Activated CD4-positive, CD25-positive, alpha-beta regulatory T cell (primary cell): ENCODE measurements around the gene CREBBP.
A peak's percentile ranks its signal among the peaks of the same experiment; 100 is the strongest.
"Not testable (repeated sequence)": the region's sequence is repeated elsewhere in the genome, so short reads cannot be mapped to it uniquely, and the experiment has no call there.

Experiments used
- DNase-seq, 4 experiments: peaks; one replicate each; lab custom pipeline; 2025; lab: John Stamatoyannopoulos, UW

CREBBP gene

DNA sequence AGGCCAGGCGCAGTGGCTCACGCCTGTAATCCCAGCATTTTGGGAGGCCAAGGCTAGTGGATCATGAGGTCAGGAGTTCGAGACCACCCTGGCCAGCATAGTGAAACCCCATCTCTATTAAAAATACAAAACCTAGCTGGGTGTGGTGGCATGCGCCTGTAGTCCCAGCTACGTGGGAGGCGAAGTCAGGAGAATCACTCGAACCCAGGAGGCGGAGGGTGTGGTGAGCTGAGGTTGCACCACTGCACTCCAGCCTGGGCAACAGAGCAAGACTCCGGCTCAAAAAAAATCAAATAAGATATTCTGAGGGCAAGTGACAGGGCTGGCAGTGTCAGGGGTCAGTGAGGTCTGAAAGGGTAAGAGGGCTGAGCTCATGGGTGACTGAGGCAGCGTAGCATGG is 166.1 kb downstream of the CREBBP start:
- not testable (repeated sequence) for DNase-seq

DNA sequence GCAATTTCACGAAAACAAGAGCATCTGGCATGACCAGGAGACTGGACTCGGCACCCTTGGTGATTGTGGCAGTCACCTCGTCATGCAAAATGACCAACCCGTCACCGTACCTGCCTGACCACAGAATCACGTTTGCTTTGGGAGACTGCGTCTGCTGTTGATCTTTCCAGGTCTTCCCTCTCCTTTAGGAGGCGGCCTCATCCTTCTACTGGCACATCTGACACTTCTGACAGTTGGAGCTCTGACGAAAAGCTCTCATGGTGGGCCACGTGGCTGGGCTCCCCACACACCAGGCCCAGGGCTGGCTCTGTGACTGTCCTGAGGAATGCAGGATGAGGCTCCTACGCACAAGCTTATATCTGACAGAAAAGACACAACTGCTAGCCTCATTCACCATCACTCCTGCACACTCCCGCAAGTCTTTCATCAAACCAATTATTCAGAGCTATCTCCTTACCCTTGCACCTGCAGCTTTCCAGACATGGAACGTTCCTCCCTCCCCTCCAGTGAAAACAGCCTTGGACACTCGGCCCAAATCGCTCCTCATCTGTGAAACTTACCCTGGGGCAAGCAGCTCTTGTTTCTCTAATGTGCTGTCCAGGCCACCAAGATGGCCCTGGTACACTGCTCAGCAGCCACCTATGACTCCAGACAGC is 166.8 kb downstream of the CREBBP start:
- DNase-seq, result no peak

DNA sequence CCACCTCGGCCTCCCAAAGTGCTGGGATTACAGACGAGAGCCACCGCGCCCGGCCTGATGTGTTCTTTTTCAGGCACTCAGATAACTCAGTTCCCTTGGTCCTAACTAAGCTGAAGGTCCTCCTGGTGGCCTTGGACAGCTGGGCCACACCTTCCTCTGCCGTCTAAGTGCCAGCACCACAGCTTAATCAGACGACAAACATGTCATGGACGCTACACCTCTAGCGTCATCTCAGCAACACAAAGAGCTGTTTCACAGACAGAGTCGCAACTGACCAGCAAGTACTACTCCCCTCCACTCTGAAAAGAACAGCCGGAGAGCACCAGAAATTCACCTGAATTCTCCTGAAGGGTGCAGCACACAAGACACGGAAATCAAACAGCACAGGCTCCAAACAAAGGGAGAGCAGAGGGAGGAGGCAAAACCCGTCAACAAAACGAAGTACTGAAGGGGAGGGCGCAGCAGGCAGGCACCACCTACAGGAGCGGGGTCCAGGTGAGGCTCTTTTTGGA is 167.6 kb downstream of the CREBBP start:
- no peak for DNase-seq

DNA sequence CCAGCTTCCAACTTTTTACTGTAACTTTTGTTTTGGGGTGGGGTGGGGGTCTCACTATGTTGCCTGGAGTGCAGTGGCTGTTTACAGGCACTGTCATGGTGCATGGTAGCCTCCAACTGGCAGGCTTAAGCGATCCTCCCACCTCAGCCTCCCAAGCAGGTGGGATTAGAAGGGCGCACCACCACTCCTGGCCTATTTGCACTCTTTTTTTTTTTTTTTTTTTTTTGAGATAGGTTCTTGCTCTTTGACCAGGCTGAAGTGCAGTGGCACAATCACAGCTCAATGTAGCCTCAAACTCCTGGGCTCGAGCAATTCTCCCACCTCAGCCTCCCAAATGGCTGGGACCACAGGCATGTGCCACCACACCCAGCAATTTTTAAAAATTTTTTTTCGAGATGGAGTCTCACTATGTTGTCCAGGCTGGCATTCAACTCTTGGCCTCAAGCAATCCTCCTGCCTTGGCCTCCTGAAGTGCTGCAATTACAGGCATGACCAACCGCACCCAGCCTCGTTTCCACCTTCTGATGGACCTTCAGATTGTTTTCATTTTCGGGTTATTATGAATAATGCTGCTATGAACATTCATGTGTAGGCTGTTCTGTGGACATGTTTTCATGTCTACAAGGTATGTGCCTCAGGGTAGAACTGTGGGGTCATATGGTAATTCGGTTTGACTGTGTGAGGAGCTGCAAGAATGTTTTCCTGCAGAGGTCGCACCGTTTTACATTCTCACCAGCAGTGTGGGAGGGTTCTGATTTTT is 174.1 kb downstream of the CREBBP start:
- no peak for DNase-seq

DNA sequence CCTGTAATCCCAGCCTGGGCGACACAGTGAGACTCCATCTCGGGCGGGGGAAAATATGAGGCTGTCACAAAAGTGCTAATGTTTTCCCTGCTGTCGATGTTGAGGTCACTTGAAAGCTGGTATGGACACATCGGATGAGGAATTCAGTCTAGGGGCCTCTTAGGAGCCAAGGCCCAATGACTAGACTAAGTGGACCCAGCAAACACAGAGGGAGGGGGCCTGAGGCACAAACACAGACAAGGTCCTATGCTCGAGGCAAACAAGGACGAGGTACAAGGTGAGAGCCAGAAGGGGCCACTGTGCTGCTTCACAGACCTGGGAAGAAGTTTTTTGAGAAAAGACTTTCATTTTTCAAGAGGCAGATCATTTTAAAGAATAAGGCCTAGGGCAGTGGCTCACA is 178.4 kb downstream of the CREBBP start:
- no peak for DNase-seq

DNA sequence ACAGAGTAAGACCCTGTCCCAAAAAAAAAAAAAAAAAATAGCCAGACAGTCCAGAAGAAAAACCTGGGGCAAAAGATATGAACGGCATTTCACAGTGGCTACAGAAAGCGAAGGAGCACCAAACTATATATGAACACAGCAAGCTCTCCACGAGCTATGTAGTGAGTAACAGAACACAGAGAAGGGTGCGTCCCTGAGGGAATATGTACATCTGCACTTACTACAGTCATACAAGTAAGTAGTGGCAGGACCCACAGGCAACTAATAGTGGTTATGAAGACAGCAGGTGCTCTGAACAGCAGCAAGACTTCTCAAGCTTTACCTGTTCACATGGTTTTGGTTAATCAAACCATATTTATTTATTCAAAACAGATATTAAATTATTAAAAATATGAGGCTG is 179.0 kb downstream of the CREBBP start:
- DNase-seq, result no peak

DNA sequence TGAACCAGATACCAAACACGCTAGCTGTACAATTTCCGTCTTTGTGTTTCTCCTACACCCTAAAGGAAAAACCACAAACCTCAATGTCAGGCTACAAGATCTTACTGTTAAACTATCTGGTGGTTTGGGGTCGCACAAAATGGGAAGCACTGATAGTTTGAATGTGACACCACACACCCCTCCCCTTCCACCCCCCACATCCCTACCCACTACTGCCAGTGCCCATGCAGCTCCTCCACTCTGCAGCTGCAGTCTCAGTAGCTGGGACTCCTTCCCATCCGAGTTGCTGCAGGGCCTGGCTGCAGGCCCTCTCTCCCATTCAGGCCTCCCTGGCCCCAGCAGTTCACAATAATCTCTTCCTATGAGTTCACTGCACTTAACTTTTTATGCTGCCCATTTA is 181.6 kb downstream of the CREBBP start:
- DNase-seq, result no peak

DNA sequence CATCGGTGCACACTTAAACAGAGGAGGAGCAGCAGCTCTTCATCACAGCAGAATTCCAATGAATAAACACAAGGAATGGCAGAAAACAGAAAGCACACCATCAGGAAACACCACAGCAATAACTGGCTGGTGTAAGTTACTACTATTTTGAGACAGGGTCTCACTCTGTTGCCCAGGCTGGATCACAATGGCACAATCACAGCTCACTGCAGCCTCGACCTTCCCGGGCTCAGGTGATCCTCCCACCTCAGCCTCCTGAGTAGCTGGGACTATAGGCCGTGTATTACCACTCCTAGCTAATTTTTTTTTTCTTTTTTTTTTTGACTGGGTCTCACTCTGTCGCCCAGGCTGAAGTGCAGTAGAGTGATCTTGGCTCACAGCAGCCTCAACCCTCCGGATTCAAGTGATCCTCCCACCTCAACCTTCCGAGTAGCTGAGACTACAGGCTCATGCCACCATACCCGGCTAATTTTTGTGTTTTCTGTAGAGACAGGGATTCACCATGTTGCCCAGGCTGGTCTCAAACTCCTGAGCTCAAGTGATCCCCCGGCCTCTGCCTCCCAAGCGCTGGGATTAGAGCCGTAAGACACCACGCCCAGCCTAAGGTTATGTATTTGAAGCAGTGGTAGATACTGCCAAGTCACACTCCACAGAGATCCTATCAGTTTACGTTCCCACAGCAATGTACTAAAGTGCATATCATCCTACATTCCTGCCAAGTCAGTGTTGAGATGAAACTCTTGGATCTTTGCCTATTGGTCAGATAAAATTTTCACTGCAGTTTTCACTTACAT is 183.9 kb downstream of the CREBBP start:
- no peak for DNase-seq

DNA sequence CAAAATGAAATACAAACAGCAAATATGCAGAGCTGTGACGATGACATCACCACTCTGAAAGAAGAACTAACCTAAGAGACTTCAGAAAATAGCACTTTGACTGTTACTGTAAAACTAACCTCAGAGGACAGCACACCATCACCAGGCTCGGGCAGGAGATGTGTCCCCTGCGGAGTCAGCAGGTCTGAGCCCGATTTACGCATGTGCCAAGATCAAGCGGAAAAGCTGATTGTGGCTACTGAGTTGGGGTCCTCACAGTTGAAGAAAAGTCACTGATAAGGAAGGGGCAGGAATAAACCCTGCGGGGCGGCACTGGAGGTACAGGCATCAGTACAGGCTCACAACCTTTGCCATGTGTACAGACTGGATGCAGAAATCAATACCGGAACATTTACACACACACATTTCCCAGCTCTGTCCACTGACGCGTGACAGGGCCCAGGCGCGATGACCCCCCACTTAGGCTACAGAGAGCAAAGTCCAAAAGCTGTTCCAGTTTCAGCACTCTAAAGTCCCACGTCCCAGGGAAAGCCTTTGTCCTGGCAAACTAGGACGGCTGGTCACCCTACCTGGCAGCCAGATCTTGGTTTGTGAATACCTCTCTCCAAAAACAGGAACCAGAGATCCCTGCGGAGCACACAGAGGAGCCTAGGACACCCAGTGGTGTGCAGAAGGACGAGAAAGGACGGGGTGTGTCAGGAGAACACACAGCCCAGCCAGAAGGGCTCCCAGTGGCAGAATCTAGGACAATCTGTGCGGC is 184.7 kb downstream of the CREBBP start:
- DNase-seq, result no peak

DNA sequence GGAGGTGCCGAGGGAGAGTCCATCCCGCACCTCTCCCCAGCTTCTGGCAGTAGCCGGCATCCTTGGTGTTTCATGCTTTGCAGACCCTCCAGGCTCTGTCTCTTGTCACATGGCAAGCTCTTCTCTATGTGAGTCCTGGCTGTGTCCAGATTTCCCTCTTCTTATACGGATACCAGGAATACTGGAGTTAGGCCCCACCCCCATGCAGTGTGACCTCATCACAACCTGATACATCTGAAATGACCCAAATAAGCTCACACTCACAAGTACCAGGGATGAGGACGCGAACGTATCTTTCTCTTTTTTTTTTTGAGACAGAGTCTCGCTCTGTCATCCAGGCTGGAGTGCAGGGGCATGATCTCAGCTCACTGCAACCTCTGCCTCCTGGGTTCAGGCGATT is 186.5 kb downstream of the CREBBP start:
- no peak for DNase-seq

DNA sequence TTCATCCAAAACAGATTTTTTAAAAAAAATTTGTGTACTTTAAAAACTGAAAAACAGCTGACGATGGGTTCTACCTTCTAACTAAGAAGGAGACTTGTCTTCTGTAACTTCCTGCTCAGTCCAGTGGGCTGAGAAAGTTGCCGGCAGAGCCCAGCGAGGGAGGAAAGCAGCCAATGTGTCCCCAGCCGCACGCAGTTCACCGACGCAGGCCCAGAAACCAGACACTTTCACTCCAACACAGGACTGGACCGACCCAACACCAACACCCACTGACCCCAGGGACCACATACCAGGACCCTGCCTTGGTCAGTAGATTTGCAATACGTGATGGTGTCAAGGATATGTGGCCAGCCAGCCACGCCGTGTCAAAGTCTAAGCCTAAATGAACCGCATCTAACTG is 188.8 kb downstream of the CREBBP start:
- no peak for DNase-seq

DNA sequence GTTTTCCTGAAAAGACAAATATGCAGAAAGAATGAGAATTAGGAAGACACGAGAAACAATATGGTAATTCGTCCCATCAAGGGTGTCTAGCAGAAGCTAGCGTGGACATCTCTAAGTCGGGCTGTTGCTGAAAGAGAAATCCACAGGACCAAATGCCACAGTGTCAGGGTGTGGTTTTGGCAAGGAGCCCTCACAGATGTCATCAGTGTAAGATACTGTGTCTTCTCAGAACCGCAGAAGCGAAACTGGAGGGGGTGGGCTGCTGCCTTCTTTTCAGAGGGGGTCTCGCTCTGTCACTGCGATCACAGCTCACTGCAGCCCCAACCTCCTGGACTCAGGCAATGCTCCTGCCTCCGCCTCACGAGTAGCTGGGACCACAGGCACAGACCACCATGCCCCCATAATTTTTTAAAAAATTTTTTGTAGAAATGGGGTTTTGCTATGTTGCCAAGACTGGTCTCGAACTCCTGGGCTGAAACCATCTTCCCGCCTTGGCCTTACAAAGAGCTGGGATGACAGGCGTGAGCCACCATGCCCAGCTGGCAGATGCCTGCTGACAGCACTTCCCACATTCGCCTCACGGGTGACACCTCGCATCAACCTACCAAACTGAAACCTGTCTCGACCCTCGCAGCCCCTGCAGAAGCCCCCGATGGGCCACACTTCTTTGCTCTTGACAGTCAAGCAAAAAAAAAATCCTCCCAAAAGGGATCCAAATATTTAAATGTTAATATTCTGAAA is 189.4 kb downstream of the CREBBP start:
- no peak for DNase-seq

DNA sequence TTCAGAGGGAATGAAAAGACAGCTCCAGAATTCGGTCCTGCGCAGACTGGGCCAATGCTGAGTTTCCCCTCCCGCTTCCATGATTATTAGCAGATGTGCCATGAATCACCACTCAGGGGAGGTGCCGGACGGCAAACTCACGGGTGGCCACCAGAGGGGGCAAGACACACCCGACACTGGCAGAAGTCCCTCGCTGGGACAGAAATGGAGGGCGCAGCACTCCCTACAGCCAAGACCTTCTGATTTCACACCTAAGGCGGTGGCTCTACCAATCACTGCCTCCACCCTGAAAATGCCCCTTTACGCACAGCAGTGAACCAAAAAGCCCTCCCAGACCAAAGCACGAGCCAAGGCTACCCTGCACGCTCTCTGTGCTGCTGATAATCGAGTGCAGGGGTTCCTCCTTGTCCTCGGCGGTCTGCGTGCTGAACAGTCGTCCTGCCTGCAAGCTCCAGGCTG is 190.0 kb downstream of the CREBBP start:
- DNase-seq, result peak; percentile 63 to 71 (median 70)

DNA sequence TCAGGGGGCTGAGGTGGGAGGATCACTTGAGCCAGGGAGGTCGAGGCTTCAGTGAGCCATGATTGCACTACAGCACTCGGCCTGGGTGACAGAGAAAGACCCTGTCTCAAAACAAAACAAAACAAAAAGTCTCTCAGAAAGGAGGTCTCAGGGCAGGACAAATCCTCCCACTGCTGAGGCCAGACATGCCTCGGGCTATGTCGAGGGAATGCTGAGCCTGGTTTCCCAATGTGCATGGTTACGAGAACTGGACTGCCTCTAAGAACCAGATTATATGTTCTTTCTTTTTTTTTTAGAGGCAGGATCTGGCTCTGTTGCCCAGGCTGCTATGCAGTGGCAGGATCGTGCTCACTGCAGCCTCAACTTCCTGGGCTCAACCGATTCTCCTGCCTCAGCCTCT is 190.8 kb downstream of the CREBBP start:
- DNase-seq, result no peak

DNA sequence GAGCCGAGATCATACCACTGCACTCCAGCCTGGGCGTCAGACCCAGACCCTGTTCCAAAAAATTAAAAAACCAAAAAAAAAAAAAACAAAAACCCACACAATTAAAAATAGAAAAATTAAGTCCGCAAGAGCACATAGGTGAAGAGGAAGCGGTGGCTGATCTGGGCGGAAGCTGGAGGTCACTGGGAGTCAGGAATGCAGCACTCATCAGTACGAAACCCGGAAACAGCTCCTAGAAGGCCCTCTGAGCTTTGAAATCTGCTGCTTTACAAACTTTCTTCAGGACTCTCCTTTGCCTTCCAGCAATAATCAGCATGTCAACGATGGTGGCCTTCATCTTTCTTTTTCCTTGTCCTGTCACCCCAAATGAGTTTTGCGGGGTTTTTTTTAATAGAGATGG is 192.7 kb downstream of the CREBBP start:
- no peak for DNase-seq

DNA sequence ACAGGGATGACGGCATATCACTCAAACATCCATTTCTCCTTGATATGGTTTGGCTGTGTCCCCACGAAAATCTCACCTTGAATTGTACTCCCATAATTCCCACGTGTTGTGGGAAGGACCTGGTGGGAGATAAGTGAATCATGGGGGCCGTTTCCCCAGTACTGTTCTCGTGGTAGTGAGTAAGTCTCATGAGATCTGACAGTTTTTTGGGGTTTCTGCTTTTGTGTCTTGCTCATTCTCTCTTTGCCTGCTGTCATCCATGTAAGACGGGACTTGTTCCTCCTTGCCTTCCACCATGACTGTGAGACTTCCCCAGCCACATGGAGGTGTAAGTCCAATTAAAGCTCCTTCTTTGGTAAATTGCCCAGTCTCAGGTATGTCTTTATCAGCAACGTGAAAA is 193.5 kb downstream of the CREBBP start:
- no peak for DNase-seq

DNA sequence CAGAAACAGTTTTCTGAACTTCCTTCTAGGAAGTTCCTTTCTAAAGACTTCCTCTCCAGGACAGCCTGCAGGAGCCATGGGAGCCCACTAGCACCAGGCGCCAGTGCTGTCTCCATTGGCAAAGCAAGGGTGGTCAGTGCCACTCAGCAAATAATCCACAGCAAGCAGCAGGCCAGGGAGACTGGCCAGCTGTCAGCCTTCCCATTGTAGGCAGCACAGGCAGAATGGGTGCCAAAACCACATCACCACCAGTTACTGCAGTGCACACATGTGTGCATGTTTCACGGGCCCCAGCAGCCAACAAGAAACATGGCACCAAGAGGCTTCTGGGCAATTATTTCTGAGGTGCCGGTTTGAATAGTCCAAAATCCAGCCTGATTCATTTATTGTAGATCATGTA is 199.3 kb downstream of the CREBBP start:
- DNase-seq, result no peak

DNA sequence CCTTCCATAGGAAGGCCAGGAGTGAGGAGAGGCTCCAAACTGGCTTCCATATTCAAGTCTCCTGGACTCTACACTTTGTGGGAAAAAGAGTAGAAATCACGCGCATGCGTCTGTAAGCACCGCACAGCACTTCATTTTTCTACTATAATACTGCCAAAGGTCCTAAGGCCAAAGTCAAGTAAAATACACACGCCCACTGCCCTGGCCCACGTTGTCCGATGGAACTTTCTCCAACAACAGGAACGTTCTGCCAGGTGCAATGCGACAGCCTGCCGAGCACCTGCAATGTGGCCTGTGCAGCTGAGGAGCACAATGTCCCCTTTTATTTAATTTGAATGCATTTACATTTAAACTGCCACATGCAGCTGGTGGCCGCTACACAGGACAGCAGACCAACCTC is 202.5 kb downstream of the CREBBP start:
- no peak for DNase-seq

DNA sequence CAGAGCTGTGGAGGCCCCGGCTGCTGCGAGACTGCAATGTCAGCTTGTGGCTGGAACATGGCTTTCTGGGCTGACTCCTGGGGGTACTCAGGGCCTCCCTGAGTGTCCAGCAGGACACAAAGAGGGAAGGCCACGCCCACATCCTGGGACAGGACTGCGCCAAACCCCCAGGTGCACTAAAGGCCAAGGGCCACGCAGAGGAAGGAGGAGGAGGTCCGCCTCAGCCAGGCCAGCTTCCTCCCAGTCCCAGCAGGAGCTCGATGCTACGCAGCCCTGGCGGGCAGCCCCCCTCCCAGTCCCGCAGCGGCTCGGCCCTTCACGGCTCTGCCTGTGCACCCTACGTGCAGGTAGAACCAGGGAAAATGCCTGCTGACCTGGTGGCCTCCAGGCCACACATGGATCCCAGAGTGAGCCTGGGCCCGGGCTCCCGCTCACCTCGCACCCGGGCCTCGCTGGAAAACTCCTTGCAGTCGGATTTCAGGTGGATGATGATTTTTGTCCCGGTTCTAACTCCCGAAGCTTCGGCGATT is 204.8 kb downstream of the CREBBP start:
- DNase-seq, result no peak
